Measurements from ENCODE around the gene PGBD1.

- TF ChIP-seq BRCA1 (IDR thresholded peaks at IDR 0.05; ENCODE audit: low read depth, low read length) (no peak), USF2 (IDR thresholded peaks at IDR 0.05; ENCODE audit: borderline replicate concordance, low read depth, low read length) (no peak), ZNF384 (IDR thresholded peaks at IDR 0.05; ENCODE audit: borderline replicate concordance, low read depth, low read length) (no peak), REST (IDR thresholded peaks at IDR 0.05; ENCODE audit: low read depth, low read length) (no peak), POLR2AphosphoS5 (IDR thresholded peaks at IDR 0.05; ENCODE audit: low read length) (no peak), ZZZ3 (IDR thresholded peaks at IDR 0.05; ENCODE audit: control insufficient read depth, insufficient read length, low read depth) (no peak), MXI1 (IDR thresholded peaks at IDR 0.05; ENCODE audit: low read depth, low read length) (no peak), E2F4 (IDR thresholded peaks at IDR 0.05; ENCODE audit: low read depth, low read length) (no peak), CBX5 (IDR thresholded peaks at IDR 0.05; ENCODE audit: low read depth) (no peak), CHD2 (IDR thresholded peaks at IDR 0.05; ENCODE audit: borderline replicate concordance, low read depth, low read length) (no peak), BMI1 (IDR thresholded peaks at IDR 0.05; ENCODE audit: borderline replicate concordance) (no peak), BHLHE40 (IDR thresholded peaks at IDR 0.05; ENCODE audit: borderline replicate concordance in 1 of 2, low read depth in 2 of 2, low read length in 1 of 2) (no peak)
These were observed 53.7 kb downstream of the PGBD1 start for GRCh38 chr6:28335040-28335563.
